ENCODE results near the gene AGPAT2. TPM values are rescaled to one million over a fixed set of nuclear protein-coding genes. Genes with fewer than 3 reads are reported as not detected.

The AGPAT2 gene
- total RNA-seq, 1 experiment from 2014 or later = 30.4 TPM

DNA sequence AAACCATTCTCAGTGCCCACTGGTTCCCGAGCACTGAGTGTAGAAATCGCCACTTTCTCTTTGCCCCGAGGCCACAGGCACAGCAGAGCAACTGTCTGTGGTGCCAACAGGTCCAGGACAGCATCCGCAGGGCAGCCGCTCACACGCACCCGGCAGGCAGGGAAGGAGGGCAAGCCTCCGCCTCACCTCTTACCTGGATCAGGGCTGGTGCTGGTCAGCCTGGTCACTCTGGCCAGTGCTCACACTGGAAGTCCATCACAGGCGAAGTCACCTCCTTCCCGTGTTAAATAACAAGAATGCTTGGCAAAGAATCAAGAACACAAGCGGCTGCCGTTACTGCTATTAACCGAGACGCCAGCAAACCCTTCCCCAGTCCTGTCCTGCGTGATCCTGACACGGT lies 38.9 kb upstream of the AGPAT2 start:
- no TSS peak for BruUV-seq (replicated peaks)
- peak overlapping the region; percentile 91 for H3K27ac Mint-ChIP-seq (ENCODE audit: low read depth, unreplicated experiment)
- TF ChIP-seq CTCF (IDR thresholded peaks at IDR 0.05; ENCODE audit: unreplicated experiment) = no peak
- H3K27me3 Mint-ChIP-seq (ENCODE audit: insufficient read depth, unreplicated experiment) = no peaks in the 10 kb centered on the region
- DNase-seq (ENCODE audit: unreplicated experiment) = peak; percentile 27
- peak overlapping the region; percentile 91 for H3K4me3 Mint-ChIP-seq (ENCODE audit: unreplicated experiment)
- peaks cover 69% of the 10 kb centered on the region for H3K36me3 Mint-ChIP-seq (ENCODE audit: insufficient read depth, unreplicated experiment)
- no peaks in the 10 kb centered on the region for H3K9me3 Mint-ChIP-seq (ENCODE audit: unreplicated experiment)
- intact Hi-C loops (cut with micrococcal nuclease) = no loop called here
- ChIA-PET CTCF (interaction anchor here (0.9 to 1.6 kb wide), 4 partner anchors 13 to 267 kb away, joined by 3 to 9 read pairs (median 4); no protein-coding TSS in a partner anchor), POLR2A (interaction anchor here (1.1 to 5.1 kb wide), 5 partner anchors 12 to 241 kb away, joined by 3 to 44 read pairs (median 4); partner anchors contain the start of gene NOTCH1)
- H3K4me1 Mint-ChIP-seq (ENCODE audit: insufficient read depth, unreplicated experiment) = peaks cover 22% of the 10 kb centered on the region

DNA sequence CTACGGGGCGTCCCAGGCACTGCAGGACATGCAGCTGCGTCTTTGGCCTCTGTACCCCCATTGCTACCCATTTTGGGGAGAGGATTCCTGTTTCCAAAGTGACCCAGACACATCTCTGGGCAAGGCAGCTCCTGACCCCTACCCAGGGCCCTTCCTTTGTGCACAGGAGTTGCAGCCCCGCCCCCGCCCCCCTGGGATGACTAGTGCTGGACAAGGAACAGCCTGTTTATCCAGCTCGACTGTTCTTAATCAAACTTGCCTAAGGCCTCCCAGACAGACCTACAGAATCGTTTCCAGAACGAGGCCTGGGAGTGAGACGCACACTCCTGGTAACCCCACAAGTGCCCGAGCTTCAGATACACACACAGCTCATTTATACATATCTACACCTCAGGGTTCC lies 38.4 kb upstream of the AGPAT2 start:
- Mint-ChIP-seq H3K27ac (ENCODE audit: low read depth, unreplicated experiment) (no peak overlapping the region), H3K36me3 (ENCODE audit: insufficient read depth, unreplicated experiment) (peaks cover 74% of the 10 kb centered on the region), H3K4me3 (ENCODE audit: unreplicated experiment) (peak overlapping the region; percentile 91), H3K9me3 (ENCODE audit: unreplicated experiment) (no peaks in the 10 kb centered on the region), H3K4me1 (ENCODE audit: insufficient read depth, unreplicated experiment) (peaks cover 25% of the 10 kb centered on the region), H3K27me3 (ENCODE audit: insufficient read depth, unreplicated experiment) (no peaks in the 10 kb centered on the region)
- no peak for TF ChIP-seq CTCF (IDR thresholded peaks at IDR 0.05; ENCODE audit: unreplicated experiment)
- POLR2A ChIA-PET = interaction anchor here (0.7 to 5.1 kb wide), 4 partner anchors 12 to 240 kb away, joined by 3 to 44 read pairs (median 4); no protein-coding TSS in a partner anchor
- intact Hi-C loops (cut with micrococcal nuclease) = no loop called here
- CTCF ChIA-PET = interaction anchor here (0.6 to 1.0 kb wide), 6 partner anchors 12 to 332 kb away, joined by 3 to 4 read pairs (median 3); no protein-coding TSS in a partner anchor
- DNase-seq (ENCODE audit: unreplicated experiment) = peak; percentile 46
- BruUV-seq (replicated peaks) = no TSS peak

GRCh38 chr9:136724772-136725171 lies 37.5 kb upstream of the AGPAT2 start:
- ChIA-PET CTCF (interaction anchor here (0.6 kb wide), 2 partner anchors 40 to 68 kb away, joined by 3 read pairs; no protein-coding TSS in a partner anchor), POLR2A (interaction anchor here (5.1 kb wide), 1 partner anchor 30 kb away, joined by 44 read pairs; no protein-coding TSS in a partner anchor)
- H3K27ac Mint-ChIP-seq (ENCODE audit: low read depth, unreplicated experiment) = no peak overlapping the region
- H3K27me3 Mint-ChIP-seq (ENCODE audit: insufficient read depth, unreplicated experiment) = no peaks in the 10 kb centered on the region
- peaks cover 79% of the 10 kb centered on the region for H3K36me3 Mint-ChIP-seq (ENCODE audit: insufficient read depth, unreplicated experiment)
- DNase-seq (ENCODE audit: unreplicated experiment) = no peak
- TF ChIP-seq CTCF (IDR thresholded peaks at IDR 0.05; ENCODE audit: unreplicated experiment) = no peak
- BruUV-seq (replicated peaks) = no TSS peak
- intact Hi-C loops (cut with micrococcal nuclease) = no loop called here
- H3K9me3 Mint-ChIP-seq (ENCODE audit: unreplicated experiment) = no peaks in the 10 kb centered on the region
- no peak overlapping the region for H3K4me3 Mint-ChIP-seq (ENCODE audit: unreplicated experiment)
- H3K4me1 Mint-ChIP-seq (ENCODE audit: insufficient read depth, unreplicated experiment) = peaks cover 25% of the 10 kb centered on the region

DNA sequence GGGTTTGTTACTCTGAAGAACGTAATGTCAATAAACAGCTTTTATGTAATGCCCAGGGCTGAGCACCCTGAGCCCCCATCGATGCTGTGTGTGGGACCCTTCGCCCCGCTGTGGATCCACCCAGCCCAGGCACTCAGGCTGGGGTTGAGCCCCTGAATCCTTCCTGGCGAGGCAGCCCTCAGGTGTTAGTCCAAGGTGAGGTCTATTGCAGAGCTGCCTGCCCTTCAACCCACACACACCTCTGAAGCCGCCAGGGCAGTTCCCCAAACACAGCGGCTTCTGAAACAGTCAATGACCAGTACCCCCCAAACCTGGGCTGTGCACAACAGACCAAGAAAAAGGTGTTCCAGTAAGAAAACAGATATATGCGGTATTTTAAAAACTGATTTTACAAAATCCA lies 36.7 kb upstream of the AGPAT2 start:
- Mint-ChIP-seq H3K27ac (ENCODE audit: low read depth, unreplicated experiment) (no peak overlapping the region), H3K4me1 (ENCODE audit: insufficient read depth, unreplicated experiment) (peaks cover 25% of the 10 kb centered on the region), H3K36me3 (ENCODE audit: insufficient read depth, unreplicated experiment) (peaks cover 79% of the 10 kb centered on the region), H3K4me3 (ENCODE audit: unreplicated experiment) (peak overlapping the region; percentile 21), H3K9me3 (ENCODE audit: unreplicated experiment) (no peaks in the 10 kb centered on the region), H3K27me3 (ENCODE audit: insufficient read depth, unreplicated experiment) (no peaks in the 10 kb centered on the region)
- ChIA-PET CTCF (no interaction called here), POLR2A (interaction anchor here (2.7 kb wide), 1 partner anchor 30 kb away, joined by 11 read pairs; no protein-coding TSS in a partner anchor)
- intact Hi-C loops (cut with micrococcal nuclease) = no loop called here
- TF ChIP-seq CTCF (IDR thresholded peaks at IDR 0.05; ENCODE audit: unreplicated experiment) = no peak
- no TSS peak for BruUV-seq (replicated peaks)
- DNase-seq (ENCODE audit: unreplicated experiment) = no peak

Data from MCF 10A (cell line).